HG02884 (cell line): ENCODE measurements around the gene VPS13C.

ENCODE experiments used
- ATAC-seq: cut with Tn5 transposase; IDR thresholded peaks from one replicate; pipeline ENCODE4 v1.9.1; 2021; ENCODE audit warnings: mild to moderate bottlenecking, moderate library complexity; ENCODE audit not compliant: unreplicated experiment

VPS13C gene

DNA sequence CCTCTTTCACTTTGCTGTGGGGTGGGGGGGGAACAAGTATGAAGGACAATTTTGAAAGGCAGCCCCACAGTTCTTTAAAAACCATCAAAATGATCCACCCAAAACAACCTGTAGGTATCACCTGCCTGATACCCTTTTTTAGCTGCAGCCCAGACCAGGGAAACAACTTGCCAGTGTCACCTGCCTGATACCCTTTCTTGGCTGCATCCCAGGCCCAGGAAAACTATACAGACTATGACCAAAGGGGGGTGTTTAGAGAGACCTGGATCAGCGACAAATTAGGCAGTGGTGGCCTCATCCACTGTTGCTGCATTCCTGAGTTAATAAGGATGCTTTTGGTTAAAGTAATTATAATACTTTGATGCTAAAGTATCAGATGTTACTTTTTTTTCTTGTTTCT, 122.0 kb downstream of the VPS13C start:
- ATAC-seq = no peak

- ATAC-seq = no peak
Measured at GRCh38 chr15:61936528-61937195, 123.6 kb downstream of the VPS13C start.

DNA sequence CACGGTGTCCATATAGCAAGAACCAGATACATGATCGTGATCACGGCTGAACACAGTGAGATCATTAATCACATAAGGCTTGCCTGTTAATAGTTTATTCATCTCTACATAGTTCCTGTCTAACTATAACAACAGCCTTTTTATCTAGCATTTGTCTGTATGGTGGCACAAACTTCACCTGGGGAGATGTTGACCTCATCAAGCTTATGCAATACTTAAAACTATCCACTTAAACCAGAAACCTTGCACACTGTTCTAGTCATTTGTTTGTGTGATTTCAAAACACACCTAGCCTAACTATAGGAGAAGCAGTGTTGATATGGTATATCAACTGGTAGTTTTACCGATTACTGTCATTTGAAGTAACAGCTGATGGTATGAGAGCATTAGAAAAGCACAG, 124.8 kb downstream of the VPS13C start:
- no peak for ATAC-seq

- no peak for ATAC-seq
Measured at GRCh38 chr15:61929452-61929851, 130.8 kb downstream of the VPS13C start.

DNA sequence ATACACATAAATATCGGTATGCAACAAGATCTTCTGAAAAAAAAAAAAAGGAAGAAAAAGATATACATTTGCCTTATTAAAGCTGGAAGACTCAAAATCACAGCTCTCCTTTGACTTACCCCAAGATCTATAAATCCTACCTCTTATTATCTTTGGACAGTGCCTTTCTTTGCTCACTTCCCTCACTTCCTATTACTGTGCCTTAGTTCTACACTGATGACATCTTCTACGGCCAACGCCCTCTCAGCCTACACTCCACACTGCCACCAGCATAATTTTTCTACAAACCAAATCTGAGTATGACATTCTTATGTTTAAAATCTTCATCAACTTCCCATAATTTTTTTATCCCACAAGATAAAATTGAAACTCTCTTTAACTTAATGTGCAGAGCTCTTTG, 137.1 kb downstream of the VPS13C start:
- ATAC-seq = no peak

- no peak for ATAC-seq
Measured at GRCh38 chr15:61921093-61921492, 139.2 kb downstream of the VPS13C start.

DNA sequence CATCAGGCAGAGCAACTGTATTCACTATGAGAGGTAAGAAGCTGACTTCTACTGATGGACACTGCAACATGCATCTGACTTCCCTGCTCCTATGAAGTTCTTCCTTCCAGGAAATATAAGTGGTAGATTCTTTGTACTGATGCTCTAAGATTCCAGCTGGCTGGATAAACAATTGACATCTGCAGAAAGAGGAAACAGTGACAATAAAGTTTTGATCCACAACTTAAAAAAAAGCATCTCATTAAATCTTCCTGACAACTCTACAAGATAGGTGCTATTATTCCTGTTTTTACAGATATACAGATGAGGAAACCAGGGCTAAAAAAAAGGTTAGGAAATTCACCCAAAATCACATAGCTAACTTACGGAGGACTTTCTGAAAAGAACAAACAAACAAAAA, 142.8 kb downstream of the VPS13C start:
- ATAC-seq = no peak

- ATAC-seq = no peak
Measured at GRCh38 chr15:61916104-61916503, 144.1 kb downstream of the VPS13C start.

DNA sequence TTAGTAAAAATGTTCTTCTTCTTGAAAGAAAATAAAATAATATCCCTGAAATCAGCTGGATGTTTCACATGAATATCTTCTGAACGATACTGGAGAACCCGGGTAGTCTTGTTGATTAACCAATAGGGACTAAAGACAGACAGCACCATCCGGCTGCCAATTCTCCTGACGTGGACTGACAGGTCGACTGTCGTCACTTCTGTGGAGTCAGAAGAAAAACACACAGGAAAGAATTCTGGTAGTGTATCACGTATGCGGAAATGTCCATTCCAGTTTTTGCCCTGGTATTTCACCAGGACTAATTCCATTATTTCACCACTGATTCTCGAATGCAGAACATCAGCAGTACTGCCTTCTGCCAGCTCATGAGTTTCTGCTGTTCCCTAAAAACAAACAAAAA, 144.6 kb downstream of the VPS13C start:
- ATAC-seq = no peak

- no peak for ATAC-seq
Measured at GRCh38 chr15:61910839-61911369, 149.3 kb downstream of the VPS13C start.

DNA sequence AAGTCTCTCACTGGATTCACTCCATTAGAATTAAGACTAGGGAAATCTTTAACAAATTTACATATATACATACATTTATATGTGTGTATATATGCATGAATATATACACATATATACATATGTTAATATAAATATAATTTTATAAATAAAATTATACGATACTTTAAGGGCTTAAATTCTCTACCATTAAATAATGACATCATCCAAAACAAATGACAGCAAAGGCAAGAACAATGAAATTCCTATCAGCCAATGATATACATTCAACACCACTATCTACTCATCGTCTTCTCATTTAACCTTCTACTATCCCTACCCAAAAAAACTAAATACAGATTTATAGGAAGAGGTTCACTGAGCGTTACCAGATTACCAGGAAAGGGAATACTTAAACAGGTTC, 152.0 kb downstream of the VPS13C start:
- ATAC-seq = no peak

GRCh38 chr15:61907753-61908086, 152.5 kb downstream of the VPS13C start:
- ATAC-seq = no peak

DNA sequence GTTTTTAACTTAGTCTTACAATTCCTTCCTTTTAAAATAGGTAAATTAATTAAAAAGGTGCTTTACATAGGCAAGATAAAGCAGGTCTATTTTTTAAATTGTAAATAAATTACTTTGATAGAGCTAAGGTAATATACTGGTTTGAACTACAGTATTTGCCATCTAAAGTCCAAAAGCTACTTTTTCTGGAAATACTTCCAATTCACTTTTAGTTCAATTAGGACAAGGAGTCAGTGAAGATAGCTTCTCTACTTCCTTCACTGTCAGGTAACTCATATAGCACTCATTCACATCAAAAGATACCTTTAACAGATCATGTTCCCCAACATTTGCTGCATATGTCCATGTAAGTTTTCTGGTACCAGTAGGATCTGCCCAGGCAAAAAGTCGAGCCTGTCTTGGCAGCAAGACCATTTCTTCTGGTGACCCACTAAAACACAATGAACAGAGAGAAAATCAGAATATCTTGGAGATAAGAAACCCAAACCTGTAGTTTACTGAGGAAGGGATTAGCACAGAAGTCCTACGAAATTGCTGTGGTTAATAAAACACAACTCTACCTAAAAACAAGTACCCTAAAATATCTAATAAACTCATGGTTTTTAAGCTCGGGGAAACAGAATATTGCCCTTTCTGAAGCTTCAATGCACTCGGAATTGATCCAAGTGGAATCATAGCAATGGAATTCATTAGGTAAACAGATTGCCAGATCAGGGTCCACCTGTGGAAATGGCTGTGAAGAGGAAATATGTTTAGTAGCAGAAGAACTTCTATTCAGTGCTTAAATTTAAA, 153.1 kb downstream of the VPS13C start:
- no peak for ATAC-seq

DNA sequence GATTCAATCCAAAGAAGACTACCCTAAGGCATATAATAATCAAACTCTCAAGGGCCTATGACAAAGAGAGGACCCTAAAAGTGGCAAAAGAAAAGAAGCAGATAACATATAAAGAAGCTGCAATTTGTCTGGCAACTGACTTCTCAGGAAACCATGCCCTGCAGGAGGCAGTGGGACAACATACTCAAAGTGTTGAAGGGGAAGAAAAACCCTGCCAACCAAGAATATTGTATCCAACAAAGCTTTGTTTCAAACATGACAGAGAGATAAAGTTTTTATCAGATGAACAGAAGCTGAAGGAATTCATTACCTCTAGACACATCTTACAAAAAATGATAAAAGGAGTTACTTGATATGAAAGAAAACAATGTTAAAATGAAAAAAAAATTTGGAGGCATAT, 167.1 kb downstream of the VPS13C start:
- no peak for ATAC-seq

- no peak for ATAC-seq
Measured at GRCh38 chr15:61892140-61892539, 168.1 kb downstream of the VPS13C start.

DNA sequence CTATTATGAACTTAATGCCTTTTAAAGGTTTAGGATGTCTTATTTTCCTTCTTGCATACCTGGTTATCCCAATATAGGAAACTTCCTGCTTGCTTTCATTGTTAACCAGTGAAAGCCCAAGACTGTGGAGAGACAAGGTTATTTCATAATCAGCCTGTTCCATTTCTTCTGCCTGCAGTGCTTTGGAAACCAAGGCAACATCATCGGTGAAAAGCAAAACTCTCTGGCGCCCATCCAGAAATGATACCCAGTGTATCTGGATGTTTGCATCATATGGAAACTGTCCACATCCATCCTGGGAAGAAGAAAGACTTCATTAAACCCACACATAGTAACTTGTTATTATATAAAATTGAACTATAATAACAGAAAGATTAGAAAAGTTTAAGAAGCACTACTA, 170.1 kb downstream of the VPS13C start:
- ATAC-seq = no peak

- no peak for ATAC-seq
Measured at GRCh38 chr15:61889706-61890105, 170.5 kb downstream of the VPS13C start.

DNA sequence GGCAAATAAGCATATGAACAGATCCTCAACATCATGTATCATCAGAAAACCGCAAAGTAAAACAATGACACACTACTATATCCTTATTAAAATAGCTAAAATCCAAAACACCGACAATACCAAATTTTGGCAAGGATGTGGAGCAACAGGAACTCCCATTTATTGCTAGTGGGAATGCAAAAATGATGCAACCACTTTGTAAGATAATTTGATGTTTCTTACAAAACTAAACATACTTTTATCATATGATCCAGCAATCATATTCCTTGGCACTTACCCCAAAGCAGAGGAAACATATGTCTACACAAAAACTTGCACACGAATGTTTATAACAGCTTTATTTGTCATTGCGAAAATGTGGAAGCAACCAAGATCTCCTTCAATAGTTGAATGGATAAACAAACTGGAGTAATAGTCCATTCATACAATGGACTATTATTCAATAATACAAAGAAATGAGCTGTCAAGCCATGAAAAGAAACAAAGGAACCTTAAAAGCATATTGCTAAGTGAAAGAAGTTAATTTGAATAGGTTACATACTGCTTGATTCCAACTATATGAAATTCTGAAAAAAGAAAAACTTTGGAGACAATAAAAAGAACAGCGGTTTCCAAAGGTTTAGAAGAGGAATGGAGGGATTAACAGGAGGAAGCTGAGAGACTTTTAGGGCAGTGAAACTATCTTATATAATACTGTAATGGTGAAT, 172.0 kb downstream of the VPS13C start:
- no peak for ATAC-seq

GRCh38 chr15:61880084-61880483, 180.2 kb downstream of the VPS13C start:
- ATAC-seq = no peak

DNA sequence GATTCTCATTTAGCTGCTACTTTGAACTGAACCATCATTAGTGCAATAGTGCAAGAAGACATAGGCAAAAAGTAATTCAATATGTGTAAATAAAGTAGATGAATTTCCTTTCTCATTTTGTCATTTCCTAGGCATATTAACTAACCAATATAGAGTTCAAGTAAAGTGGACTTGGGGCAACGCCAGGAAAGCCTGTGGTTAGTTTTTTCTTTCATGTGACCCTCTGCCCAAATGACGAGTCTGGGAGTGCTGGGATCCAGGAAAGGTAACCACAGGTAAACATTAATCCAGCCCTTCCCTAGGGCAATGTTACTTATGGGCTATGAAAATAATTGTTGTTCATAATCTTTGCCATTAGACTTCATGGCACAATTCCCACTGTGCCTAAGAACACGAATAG, 181.0 kb downstream of the VPS13C start:
- ATAC-seq = no peak

DNA sequence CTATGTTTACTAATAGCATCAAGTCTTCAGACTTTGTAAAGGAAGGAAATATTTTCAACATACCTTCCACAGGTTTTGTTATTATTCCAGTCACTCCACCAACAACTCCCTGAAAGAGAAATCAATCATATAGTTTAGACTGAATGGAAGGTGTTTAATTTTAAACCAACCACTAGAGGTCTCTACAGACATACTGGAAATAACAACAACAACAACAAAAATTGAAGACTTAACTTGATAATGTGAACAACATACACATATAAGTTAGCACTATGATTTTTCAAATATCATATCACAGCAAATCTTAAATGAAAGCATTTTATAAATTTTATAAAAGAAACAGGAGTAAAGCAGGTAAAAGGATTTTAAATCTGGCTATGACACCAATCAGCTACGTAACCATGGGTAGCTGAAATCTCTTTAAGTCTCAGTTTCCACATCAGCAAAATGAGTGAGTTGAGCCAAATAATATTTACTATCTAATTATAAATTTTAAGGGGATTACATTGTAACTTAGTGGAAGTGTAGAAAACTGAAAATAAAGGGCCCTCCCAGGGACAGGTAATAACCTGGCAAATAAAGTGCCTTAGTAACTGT, 188.2 kb downstream of the VPS13C start:
- ATAC-seq = no peak
